DOHH2 (cell line): Measurements from ENCODE around the gene MAP3K1.
A peak's percentile ranks its signal among the peaks of the same experiment; 100 is the strongest.

Experiments
- H3F3A ChIP-seq: fragments of 200-600 bp; sonication (generic), shearing (Covaris generic); 2 replicates; pipeline ENCODE4 v1.6.0; 2016; ENCODE audit warnings: antibody characterized with exemption, mild to moderate bottlenecking; ENCODE audit not compliant: control insufficient read depth, insufficient read depth
- H3K27ac ChIP-seq: fragments of 200-600 bp; sonication (generic); 2 replicates; pipeline ENCODE4 v1.5.1; 2014; ENCODE audit warnings: low read depth, mild to moderate bottlenecking, low read length, moderate library complexity
- H3K27me3 ChIP-seq: fragments of 200-600 bp; sonication (generic); 2 replicates; pipeline ENCODE4 v1.6.1; 2014; ENCODE audit warnings: mild to moderate bottlenecking, low read length, mixed read lengths; ENCODE audit not compliant: control insufficient read depth
- H3K36me3 ChIP-seq: fragments of 200-600 bp; sonication (generic); 2 replicates; pipeline ENCODE4 v1.6.1; 2014; ENCODE audit warnings: mild to moderate bottlenecking, low read length, moderate library complexity, mixed read lengths; ENCODE audit not compliant: control insufficient read depth
- H3K4me1 ChIP-seq: fragments of 200-600 bp; sonication (generic); 2 replicates; pipeline ENCODE4 v1.6.1; 2014; ENCODE audit warnings: mild to moderate bottlenecking, low read length, mixed read lengths; ENCODE audit not compliant: control insufficient read depth
- H3K4me2 ChIP-seq: fragments of 200-600 bp; sonication (generic); 2 replicates; pipeline ENCODE4 v1.6.0; 2014; ENCODE audit warnings: mild to moderate bottlenecking, low read length, moderate library complexity
- H3K4me3 ChIP-seq: fragments of 200-600 bp; sonication (generic); 2 replicates; pipeline ENCODE4 v1.5.1; 2014; ENCODE audit warnings: mild to moderate bottlenecking, low read length, mixed read lengths
- H3K79me2 ChIP-seq: fragments of 200-600 bp; sonication (generic); 2 replicates; pipeline ENCODE4 v1.6.1; 2014; ENCODE audit warnings: mild to moderate bottlenecking, low read length, mixed read lengths; ENCODE audit not compliant: control insufficient read depth
- H3K9me2 ChIP-seq: fragments of 200-600 bp; sonication (generic); replicated peaks from 2 replicates; pipeline ENCODE4 v1.6.1; 2014; ENCODE audit warnings: mild to moderate bottlenecking, low read length, mixed read lengths; ENCODE audit not compliant: control insufficient read depth
- H3K9me3 ChIP-seq: fragments of 200-600 bp; sonication (generic); 2 replicates; pipeline ENCODE4 v1.6.1; 2014; ENCODE audit warnings: antibody characterized with exemption, low read length, mixed read lengths; ENCODE audit not compliant: control insufficient read depth, insufficient read depth
- H4K20me1 ChIP-seq: fragments of 200-600 bp; sonication (generic); 2 replicates; pipeline ENCODE4 v1.6.0; 2014; ENCODE audit warnings: low read depth, mild to moderate bottlenecking, antibody characterized with exemption, low read length, moderate library complexity; ENCODE audit not compliant: control insufficient read depth, insufficient read depth
- CTCF ChIP-seq: fragments of 200-600 bp; sonication (generic); IDR thresholded peaks from one replicate; pipeline ENCODE4 v1.5.1; 2014; ENCODE audit warnings: antibody characterized with exemption, mild to moderate bottlenecking, low read depth, low read length; ENCODE audit not compliant: poor library complexity, severe bottlenecking
- EZH2phosphoT487 ChIP-seq: fragments of 200-600 bp; sonication (generic); IDR thresholded peaks from 2 replicates; pipeline ENCODE4 v1.6.1; 2017; ENCODE audit warnings: borderline replicate concordance, mild to moderate bottlenecking, antibody characterized with exemption, low read length, moderate library complexity, mixed read lengths

MAP3K1 gene

DNA sequence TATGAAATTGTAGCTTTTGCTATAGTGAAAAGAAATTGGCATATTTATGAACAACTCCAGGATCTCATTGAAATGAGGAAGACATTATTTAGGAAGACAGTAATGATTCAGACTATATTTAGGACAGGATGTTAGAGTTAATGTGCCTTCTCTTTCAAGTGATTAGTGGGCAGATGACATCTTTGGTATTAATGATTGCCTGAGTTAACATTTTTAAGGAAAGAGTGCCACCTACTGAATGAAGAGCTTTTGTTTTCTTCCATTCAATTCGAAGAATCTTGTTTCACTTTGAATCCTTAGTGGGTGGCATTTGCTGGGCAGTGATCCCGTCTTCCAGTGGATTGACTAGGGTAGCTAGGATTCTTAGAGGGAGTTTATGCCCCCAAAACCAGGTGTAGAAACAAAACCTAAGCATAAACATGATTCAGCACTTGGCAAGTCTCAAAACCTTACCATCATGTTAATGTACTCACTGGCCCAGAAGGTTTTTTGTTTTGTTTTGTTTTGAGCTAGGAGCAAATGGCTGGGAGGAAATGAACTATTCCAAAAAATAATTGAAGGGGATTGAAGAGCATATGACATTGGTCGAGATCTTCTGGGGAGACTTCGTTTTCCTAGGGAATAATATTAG is 23.2 kb downstream of the MAP3K1 start:
- Histone ChIP-seq H4K20me1 (peaks cover 31% of the 10 kb centered on the region), H3K4me2 (peak overlapping the region; percentile 53)

GRCh38 chr5:56839062-56839461 is 23.7 kb downstream of the MAP3K1 start:
- no peaks in the 10 kb centered on the region for H3K27me3 ChIP-seq
- no peaks in the 10 kb centered on the region for H3K9me3 ChIP-seq
- TF ChIP-seq EZH2phosphoT487 (no peak), CTCF (no peak)
- no peaks in the 10 kb centered on the region for H3F3A ChIP-seq
- H3K4me1 ChIP-seq, result peaks cover 49% of the 10 kb centered on the region
- H3K36me3 ChIP-seq, result no peaks in the 10 kb centered on the region
- peaks cover 31% of the 10 kb centered on the region for H4K20me1 ChIP-seq
- no peak overlapping the region for H3K4me2 ChIP-seq
- no peak overlapping the region for H3K4me3 ChIP-seq
- H3K9me2 ChIP-seq, result no peaks in the 10 kb centered on the region
- H3K79me2 ChIP-seq, result peaks cover 98% of the 10 kb centered on the region
- no peak overlapping the region for H3K27ac ChIP-seq

More for the DNA sequence above, 23.2 kb downstream of the MAP3K1 start:
- Histone ChIP-seq H3K79me2 (peaks cover 99% of the 10 kb centered on the region), H3K36me3 (no peaks in the 10 kb centered on the region), H3K4me3 (no peak overlapping the region; the same call in 1 of the 2 replicates), H3K9me2 (no peaks in the 10 kb centered on the region), H3K27ac (no peak overlapping the region), H3K9me3 (no peaks in the 10 kb centered on the region), H3F3A (no peaks in the 10 kb centered on the region), H3K4me1 (peaks cover 44% of the 10 kb centered on the region), H3K27me3 (no peaks in the 10 kb centered on the region)
- no peak for TF ChIP-seq EZH2phosphoT487
- TF ChIP-seq CTCF, result peak; percentile 60

DNA sequence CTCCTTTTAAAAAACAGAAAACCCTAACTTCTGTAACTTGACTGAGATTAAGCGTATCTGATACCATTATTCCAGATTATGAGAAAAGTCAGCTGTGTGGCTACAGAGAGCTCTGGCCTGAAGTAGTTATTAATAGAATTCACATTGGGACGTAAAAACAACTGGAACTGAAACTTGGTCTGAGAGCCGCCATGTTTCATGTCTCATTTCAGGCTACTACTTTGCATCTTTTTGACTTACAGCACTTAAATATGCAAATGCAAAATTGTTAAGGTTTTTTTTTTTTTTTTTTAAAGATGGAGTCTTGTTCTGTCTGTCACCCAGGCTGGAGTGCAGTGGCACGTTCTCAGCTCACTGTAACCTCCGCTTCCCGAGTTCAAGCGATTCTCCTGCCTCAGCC is 25.2 kb downstream of the MAP3K1 start:
- Histone ChIP-seq H3K4me2 (no peak overlapping the region), H3K4me3 (no peak overlapping the region), H3K36me3 (no peaks in the 10 kb centered on the region), H3K27ac (no peak overlapping the region), H3K79me2 (peaks cover 99% of the 10 kb centered on the region), H4K20me1 (peaks cover 36% of the 10 kb centered on the region), H3K27me3 (no peaks in the 10 kb centered on the region), H3K9me3 (no peaks in the 10 kb centered on the region), H3K4me1 (peaks cover 62% of the 10 kb centered on the region), H3K9me2 (no peaks in the 10 kb centered on the region), H3F3A (no peaks in the 10 kb centered on the region)
- TF ChIP-seq CTCF (no peak), EZH2phosphoT487 (no peak)
